Activated naive CD4-positive, alpha-beta T cell treated with anti-CD3 and anti-CD28 coated beads for 36 hours (primary cell): ENCODE measurements around the gene GRID1. TPM values are rescaled to one million over a fixed set of nuclear protein-coding genes. Genes with fewer than 3 reads are reported as not detected.

ENCODE experiments used
- CTCF ChIA-PET: fragments of 350-600 bp; sonication (Branson Sonifier 250); formaldehyde crosslinking; loops from one replicate; lab custom pipeline; 2021; ENCODE audit warnings: antibody characterized with exemption; lab: Charles Lee
- DNase-seq: peaks from one replicate; pipeline ENCODE4 v3.0.0-alpha.2; 2020
- H3K27ac Mint-ChIP-seq: one replicate; pipeline ENCODE4 v1.8.0; 2021; ENCODE audit warnings: mild to moderate bottlenecking, mixed read lengths
- H3K27me3 Mint-ChIP-seq: one replicate; pipeline ENCODE4 v1.8.0; 2021; ENCODE audit warnings: low read depth, mixed read lengths
- H3K36me3 Mint-ChIP-seq: one replicate; pipeline ENCODE4 v1.8.0; 2021; ENCODE audit warnings: low read depth, mixed read lengths
- H3K4me1 Mint-ChIP-seq: one replicate; pipeline ENCODE4 v1.8.0; 2021; ENCODE audit warnings: low read depth, mixed read lengths
- H3K4me3 Mint-ChIP-seq: one replicate; pipeline ENCODE4 v1.8.0; 2021; ENCODE audit warnings: mild to moderate bottlenecking, moderate library complexity, mixed read lengths
- H3K9me3 Mint-ChIP-seq: one replicate; pipeline ENCODE4 v1.8.0; 2021; ENCODE audit warnings: mixed read lengths
- intact Hi-C: fragments of 100-400 bp; cut with micrococcal nuclease; formaldehyde crosslinking; loops from one replicate; pipeline ENCODE4 v1.15.1; 2023
- total RNA-seq, 2 experiments: library from RNA; stranded (reverse); gene quantifications; one replicate each; pipeline ENCODE4 v1.2.3, GENCODE V29; 2021

Gene GRID1
- total RNA-seq, 2 experiments from 2014 or later: not detected

- DNase-seq: no peak
- intact Hi-C loops: no loop called here
- Mint-ChIP-seq H3K4me1 (no peaks in the 10 kb centered on the region), H3K4me3 (no peak overlapping the region), H3K9me3 (no peaks in the 10 kb centered on the region), H3K27ac (no peak overlapping the region), H3K36me3 (no peaks in the 10 kb centered on the region), H3K27me3 (peaks cover 3% of the 10 kb centered on the region)
- CTCF ChIA-PET: no interaction called here
Measured at GRCh38 chr10:85908462-85908861, 458.1 kb downstream of the GRID1 start.

GRCh38 chr10:85902051-85902450 is 464.5 kb downstream of the GRID1 start:
- H3K9me3 Mint-ChIP-seq: no peaks in the 10 kb centered on the region
- no peak overlapping the region for H3K4me3 Mint-ChIP-seq
- intact Hi-C loops: no loop called here
- H3K36me3 Mint-ChIP-seq: no peaks in the 10 kb centered on the region
- no peak overlapping the region for H3K27ac Mint-ChIP-seq
- CTCF ChIA-PET: no interaction called here
- DNase-seq: no peak
- H3K4me1 Mint-ChIP-seq: no peaks in the 10 kb centered on the region
- H3K27me3 Mint-ChIP-seq: peaks cover 6% of the 10 kb centered on the region

- DNase-seq: no peak
- CTCF ChIA-PET: no interaction called here
- Mint-ChIP-seq H3K4me3 (no peak overlapping the region), H3K27me3 (peaks cover 6% of the 10 kb centered on the region), H3K36me3 (no peaks in the 10 kb centered on the region), H3K4me1 (no peaks in the 10 kb centered on the region), H3K9me3 (no peaks in the 10 kb centered on the region), H3K27ac (no peak overlapping the region)
- intact Hi-C loops: no loop called here
Measured at GRCh38 chr10:85901599-85901998, 465.0 kb downstream of the GRID1 start.

DNA sequence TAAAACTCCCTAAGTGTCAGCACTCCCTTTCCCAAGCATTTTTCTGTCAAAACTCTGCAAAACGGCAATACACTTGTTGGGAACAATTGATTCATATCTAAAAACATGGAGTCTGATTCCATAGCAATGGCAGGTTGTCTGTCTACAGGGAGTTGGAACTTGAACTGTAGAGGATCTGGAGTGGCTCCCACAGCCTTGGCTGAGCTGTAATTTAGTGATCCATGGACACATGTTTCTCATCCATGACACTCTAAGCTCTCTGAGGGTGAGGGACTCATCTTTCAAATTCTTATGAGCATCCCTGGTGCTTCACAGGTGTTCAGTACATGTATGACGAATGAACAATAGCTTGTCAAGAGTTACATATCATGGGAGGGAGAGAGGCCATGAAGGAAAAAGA is 466.1 kb downstream of the GRID1 start:
- Mint-ChIP-seq H3K4me1 (no peaks in the 10 kb centered on the region), H3K27ac (no peak overlapping the region)
- intact Hi-C loops: no loop called here

DNA sequence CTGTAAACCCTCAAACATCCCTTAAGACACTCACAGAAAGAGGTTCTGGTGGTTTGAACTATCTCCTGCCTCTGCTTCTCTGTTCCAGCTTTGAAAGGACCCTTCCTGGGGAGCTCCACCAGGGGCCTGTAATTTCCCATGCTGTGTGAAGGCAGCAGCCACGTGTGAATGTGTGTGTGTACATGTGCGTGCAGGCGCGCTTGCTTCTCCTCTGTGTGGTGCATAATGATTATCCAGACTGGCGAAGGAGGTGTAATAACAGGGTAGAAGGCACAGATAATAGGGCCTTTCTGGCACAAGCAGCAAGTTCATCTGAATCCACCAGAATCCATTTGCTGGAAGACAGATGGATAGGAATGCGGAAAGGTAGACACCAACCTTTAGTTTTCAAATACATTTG is 466.5 kb downstream of the GRID1 start:
- no peak for DNase-seq
- Mint-ChIP-seq H3K27me3 (peaks cover 6% of the 10 kb centered on the region), H3K9me3 (no peaks in the 10 kb centered on the region), H3K4me1 (no peaks in the 10 kb centered on the region), H3K27ac (no peak overlapping the region), H3K4me3 (no peak overlapping the region), H3K36me3 (no peaks in the 10 kb centered on the region)
- CTCF ChIA-PET: no interaction called here
- intact Hi-C loops: no loop called here

More for the DNA sequence above, 466.1 kb downstream of the GRID1 start:
- no peak overlapping the region for H3K4me3 Mint-ChIP-seq
- H3K9me3 Mint-ChIP-seq: no peaks in the 10 kb centered on the region
- peaks cover 6% of the 10 kb centered on the region for H3K27me3 Mint-ChIP-seq
- no peaks in the 10 kb centered on the region for H3K36me3 Mint-ChIP-seq
- CTCF ChIA-PET: no interaction called here
- DNase-seq: no peak

- Mint-ChIP-seq H3K4me1 (no peaks in the 10 kb centered on the region), H3K36me3 (no peaks in the 10 kb centered on the region), H3K27me3 (peaks cover 19% of the 10 kb centered on the region), H3K27ac (no peak overlapping the region), H3K9me3 (no peaks in the 10 kb centered on the region), H3K4me3 (no peak overlapping the region)
- no peak for DNase-seq
- intact Hi-C loops: no loop called here
- CTCF ChIA-PET: no interaction called here
Measured at GRCh38 chr10:85891472-85891871, 475.1 kb downstream of the GRID1 start.

- Mint-ChIP-seq H3K27me3 (peaks cover 19% of the 10 kb centered on the region), H3K27ac (no peak overlapping the region), H3K4me3 (no peak overlapping the region), H3K4me1 (no peaks in the 10 kb centered on the region), H3K9me3 (no peaks in the 10 kb centered on the region), H3K36me3 (no peaks in the 10 kb centered on the region)
- intact Hi-C loops: no loop called here
- no peak for DNase-seq
- CTCF ChIA-PET: no interaction called here
Measured at GRCh38 chr10:85888559-85888958, 478.0 kb downstream of the GRID1 start.

GRCh38 chr10:85888004-85888403 is 478.6 kb downstream of the GRID1 start:
- DNase-seq: no peak
- H3K27ac Mint-ChIP-seq: no peak overlapping the region
- no peaks in the 10 kb centered on the region for H3K9me3 Mint-ChIP-seq
- H3K4me3 Mint-ChIP-seq: no peak overlapping the region
- no peaks in the 10 kb centered on the region for H3K36me3 Mint-ChIP-seq
- intact Hi-C loops: no loop called here
- CTCF ChIA-PET: no interaction called here
- H3K4me1 Mint-ChIP-seq: no peaks in the 10 kb centered on the region
- H3K27me3 Mint-ChIP-seq: peaks cover 19% of the 10 kb centered on the region

DNA sequence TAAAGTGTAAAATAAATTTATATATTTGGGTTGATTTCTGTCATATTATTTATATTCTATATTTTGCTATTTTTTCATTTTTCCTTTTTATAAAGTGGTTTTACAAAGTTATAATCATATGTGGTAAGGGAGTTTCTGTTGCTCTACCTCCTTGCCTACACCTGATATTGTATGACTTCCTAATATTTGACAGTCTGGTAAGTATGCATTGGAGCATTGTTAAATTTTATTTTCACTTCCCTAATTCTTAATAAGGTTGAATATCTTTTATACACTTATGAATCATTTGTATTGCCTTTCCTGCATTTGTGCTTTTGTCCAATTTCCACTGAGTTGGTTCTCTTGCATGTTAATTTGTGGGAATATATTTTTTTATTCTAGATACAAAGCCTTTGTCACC is 492.4 kb downstream of the GRID1 start:
- H3K27ac Mint-ChIP-seq: no peak overlapping the region
- DNase-seq: no peak
- CTCF ChIA-PET: no interaction called here
- H3K9me3 Mint-ChIP-seq: no peaks in the 10 kb centered on the region
- intact Hi-C loops: no loop called here
- peaks cover 5% of the 10 kb centered on the region for H3K27me3 Mint-ChIP-seq
- no peaks in the 10 kb centered on the region for H3K36me3 Mint-ChIP-seq
- no peaks in the 10 kb centered on the region for H3K4me1 Mint-ChIP-seq
- no peak overlapping the region for H3K4me3 Mint-ChIP-seq

- Mint-ChIP-seq H3K36me3 (no peaks in the 10 kb centered on the region), H3K4me1 (no peaks in the 10 kb centered on the region), H3K9me3 (no peaks in the 10 kb centered on the region), H3K27me3 (peaks cover 5% of the 10 kb centered on the region), H3K27ac (no peak overlapping the region), H3K4me3 (no peak overlapping the region)
- CTCF ChIA-PET: no interaction called here
- no peak for DNase-seq
- intact Hi-C loops: no loop called here
Measured at GRCh38 chr10:85873063-85873462, 493.5 kb downstream of the GRID1 start.

DNA sequence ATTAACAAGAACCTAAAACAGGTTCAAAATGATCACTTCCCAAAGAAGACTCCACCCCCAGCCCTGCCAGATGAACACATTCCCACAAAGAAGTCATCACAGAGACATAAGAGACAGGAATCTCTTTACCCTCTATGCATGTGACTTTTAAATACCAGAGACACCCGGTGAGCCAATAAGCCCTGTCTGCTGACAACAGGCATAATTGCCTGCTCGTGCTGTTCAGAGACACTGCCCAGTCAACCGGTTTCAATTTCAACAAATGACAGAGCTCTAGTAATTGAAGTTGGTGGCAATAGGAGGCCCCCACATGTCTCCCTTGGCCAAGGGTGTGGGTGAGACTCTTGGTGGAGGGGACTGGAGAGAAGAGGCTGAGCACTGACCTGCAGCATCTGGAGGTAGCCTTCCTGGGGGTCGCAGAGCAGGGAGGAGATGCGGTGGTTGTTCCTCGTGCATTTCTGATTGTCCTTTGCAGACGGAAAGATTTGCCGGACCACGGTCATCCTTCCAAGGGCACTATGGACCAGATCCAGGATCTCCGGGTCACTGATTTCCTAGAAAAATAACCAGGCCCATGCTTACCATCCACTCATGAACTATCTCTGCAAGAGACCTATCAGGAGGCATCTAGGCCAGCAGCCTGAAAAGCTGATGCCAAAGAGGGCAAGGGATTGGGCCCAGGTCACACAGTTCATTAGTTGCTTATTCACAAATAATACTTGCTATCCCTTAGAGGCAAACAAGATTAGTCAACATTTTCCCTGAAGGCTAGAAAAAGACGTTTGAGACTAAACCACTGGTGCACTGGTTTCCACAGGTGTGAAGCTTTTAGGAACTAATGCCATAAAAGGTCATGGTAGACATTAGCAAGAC is 497.7 kb downstream of the GRID1 start:
- intact Hi-C loops: no loop called here
- no peak overlapping the region for H3K27ac Mint-ChIP-seq
- no peak for DNase-seq
- no peaks in the 10 kb centered on the region for H3K4me1 Mint-ChIP-seq
- H3K36me3 Mint-ChIP-seq: no peaks in the 10 kb centered on the region
- H3K4me3 Mint-ChIP-seq: no peak overlapping the region
- CTCF ChIA-PET: no interaction called here
- H3K9me3 Mint-ChIP-seq: no peaks in the 10 kb centered on the region
- H3K27me3 Mint-ChIP-seq: no peaks in the 10 kb centered on the region

- H3K27ac Mint-ChIP-seq: no peak overlapping the region
- no peak overlapping the region for H3K4me3 Mint-ChIP-seq
- no peaks in the 10 kb centered on the region for H3K36me3 Mint-ChIP-seq
- DNase-seq: no peak
- CTCF ChIA-PET: interaction anchor here (0.8 kb wide), 1 partner anchor 13 kb away, joined by 3 read pairs; no protein-coding TSS in a partner anchor
- H3K9me3 Mint-ChIP-seq: no peaks in the 10 kb centered on the region
- intact Hi-C loops: no loop called here
- H3K27me3 Mint-ChIP-seq: peaks cover 11% of the 10 kb centered on the region
- no peaks in the 10 kb centered on the region for H3K4me1 Mint-ChIP-seq
Measured at GRCh38 chr10:85864868-85865526, 501.6 kb downstream of the GRID1 start.

- CTCF ChIA-PET: no interaction called here
- peaks cover 11% of the 10 kb centered on the region for H3K27me3 Mint-ChIP-seq
- intact Hi-C loops: no loop called here
- H3K9me3 Mint-ChIP-seq: no peaks in the 10 kb centered on the region
- H3K27ac Mint-ChIP-seq: no peak overlapping the region
- H3K36me3 Mint-ChIP-seq: no peaks in the 10 kb centered on the region
- H3K4me1 Mint-ChIP-seq: no peaks in the 10 kb centered on the region
- H3K4me3 Mint-ChIP-seq: no peak overlapping the region
- DNase-seq: no peak
Measured at GRCh38 chr10:85864173-85864549, 502.4 kb downstream of the GRID1 start.
